22Rv1 (cell line): ENCODE data around the gene SLF2.

Experiments used
- CTCF ChIP-seq: fragments of 450-650 bp; IDR thresholded peaks from 2 replicates; pipeline ENCODE4 v1.5.1; 2017; ENCODE audit warnings: mild to moderate bottlenecking
- ZFX ChIP-seq: fragments of 450-650 bp; IDR thresholded peaks from 2 replicates; pipeline ENCODE4 v1.6.1; 2017; ENCODE audit warnings: antibody characterized with exemption, borderline replicate concordance

GRCh38 chr10:101008823-101009423 lies 96.2 kb downstream of the SLF2 start:
- TF ChIP-seq CTCF (no peak), ZFX (no peak)
